ENCODE results near the gene IQCE.

- TF ChIP-seq YY1 (IDR thresholded peaks at IDR 0.05; ENCODE audit: insufficient read depth, insufficient read length) (no peak), ZNF274 (IDR thresholded peaks at IDR 0.05; ENCODE audit: low read depth, low read length) (no peak), SUZ12 (IDR thresholded peaks at IDR 0.05; ENCODE audit: extremely low read depth, insufficient read depth, insufficient read length) (no peak)
These were observed 76.4 kb downstream of the IQCE start for GRCh38 chr7:2635148-2635668.
